HG02642 (cell line): ENCODE data around the gene B3GNT5.
A peak's percentile ranks its signal among the peaks of the same experiment; 100 is the strongest.
"Not testable (repeated sequence)": the region's sequence is repeated elsewhere in the genome, so short reads cannot be mapped to it uniquely, and the experiment has no call there.

Experiments used
- ATAC-seq: cut with Tn5 transposase; IDR thresholded peaks from one replicate; pipeline ENCODE4 v1.9.1; 2021; ENCODE audit warnings: mild to moderate bottlenecking; ENCODE audit not compliant: unreplicated experiment, poor library complexity

Gene B3GNT5

DNA sequence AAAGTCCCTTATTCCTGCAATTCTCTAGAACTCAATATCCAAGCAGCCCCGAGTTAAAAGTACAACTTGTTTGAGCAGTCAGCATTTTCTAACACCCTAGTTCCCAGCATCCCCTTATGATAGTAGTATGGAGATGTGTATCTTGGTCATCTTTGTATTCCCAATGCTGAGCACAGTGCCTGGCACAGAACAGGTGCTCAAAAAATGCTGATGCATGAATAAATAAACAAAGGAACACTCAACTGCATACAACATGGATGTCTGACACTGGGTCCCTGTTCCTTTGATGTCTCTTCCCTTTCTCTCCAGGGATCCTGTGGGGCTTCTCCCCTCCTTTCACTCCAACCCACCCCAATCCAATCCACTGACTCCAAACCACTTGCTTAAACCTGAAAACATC, 23.9 kb upstream of the B3GNT5 start:
- no peak for ATAC-seq

GRCh38 chr3:183230251-183230650, 22.8 kb upstream of the B3GNT5 start:
- not testable (repeated sequence) for ATAC-seq

GRCh38 chr3:183230826-183231225, 22.2 kb upstream of the B3GNT5 start:
- no peak for ATAC-seq

DNA sequence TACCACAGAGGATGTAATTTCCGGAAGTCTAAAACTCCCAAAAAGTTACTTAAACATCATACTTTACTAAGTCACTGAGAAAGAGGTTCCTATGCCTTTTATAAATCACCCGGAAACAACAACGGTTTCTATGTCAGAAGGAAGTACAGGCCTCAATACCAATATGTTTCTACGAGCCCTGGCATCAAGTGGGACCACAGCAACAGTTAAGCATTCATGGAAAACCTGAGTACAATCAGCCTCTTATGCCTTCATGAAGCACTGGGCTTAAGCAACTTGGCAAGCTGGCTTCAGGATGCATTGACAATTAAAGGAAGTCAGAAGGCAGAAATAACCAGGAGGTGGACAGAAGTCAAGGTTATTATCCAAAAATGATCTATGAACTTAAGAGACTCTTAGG, 19.1 kb upstream of the B3GNT5 start:
- no peak for ATAC-seq

GRCh38 chr3:183239046-183239445, 14.0 kb upstream of the B3GNT5 start:
- ATAC-seq = no peak

DNA sequence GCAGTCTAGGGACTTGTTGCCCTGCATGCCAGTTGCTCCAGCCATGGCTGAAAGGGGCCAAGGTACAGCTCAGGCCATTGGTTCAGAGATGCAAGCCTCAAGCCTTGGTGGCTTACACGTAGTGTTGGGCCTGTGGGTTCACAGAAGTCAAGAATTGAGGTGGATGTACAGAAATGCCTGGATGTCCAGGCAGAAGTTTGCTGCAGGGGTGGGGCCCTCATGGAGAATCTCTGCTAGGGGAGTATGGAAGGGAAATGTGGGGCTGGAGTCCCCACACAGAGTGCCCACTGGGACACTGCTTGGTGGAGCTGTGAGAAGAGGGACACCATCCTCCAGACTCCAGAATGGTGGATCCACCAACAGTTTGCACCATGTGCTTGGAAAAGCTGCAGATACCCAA, 10.6 kb upstream of the B3GNT5 start:
- ATAC-seq = no peak

DNA sequence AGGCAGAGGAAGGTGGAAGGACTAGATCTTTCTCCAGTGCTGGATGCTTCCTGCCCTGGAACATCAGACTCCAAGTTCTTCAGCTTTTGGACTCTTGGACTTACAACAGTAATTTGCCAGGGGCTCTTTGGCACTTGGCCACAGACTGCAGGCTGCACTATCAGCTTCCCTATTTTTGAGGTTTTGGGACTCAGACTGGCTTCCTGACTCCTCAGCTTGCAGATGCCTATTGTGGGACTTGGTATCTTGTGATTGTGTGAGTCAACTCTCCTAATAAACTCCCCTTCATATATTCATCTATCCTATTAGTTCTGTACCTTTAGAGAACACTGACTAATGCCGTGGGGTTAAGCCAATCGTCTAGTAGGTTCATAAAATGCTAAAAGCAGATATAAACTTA, 8.8 kb upstream of the B3GNT5 start:
- ATAC-seq = no peak

DNA sequence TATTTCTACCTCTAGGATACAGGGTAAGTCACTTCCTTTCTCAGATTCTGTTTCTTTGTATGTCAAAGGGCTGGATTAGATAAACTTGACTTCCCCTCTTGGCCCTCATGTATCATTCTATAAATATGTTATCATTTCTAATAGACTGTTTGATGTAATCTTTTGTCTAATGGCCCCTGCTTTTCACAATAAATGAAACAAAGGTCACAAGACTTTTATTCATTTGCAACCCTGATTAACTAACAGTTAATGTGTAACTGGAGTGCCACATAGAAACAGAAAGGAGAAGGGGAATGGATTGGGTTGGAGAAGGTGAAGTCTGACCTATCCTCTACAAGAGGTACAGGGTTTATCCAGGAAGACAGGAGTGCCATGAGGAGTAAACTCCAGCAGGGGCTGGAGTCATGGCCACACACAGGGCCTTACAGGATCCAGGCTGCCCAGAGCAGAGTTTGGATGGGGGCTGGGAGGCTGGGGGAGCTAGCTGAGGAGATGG, 8.0 kb upstream of the B3GNT5 start:
- ATAC-seq = no peak

GRCh38 chr3:183247011-183247589, 6.0 kb upstream of the B3GNT5 start:
- ATAC-seq = no peak

DNA sequence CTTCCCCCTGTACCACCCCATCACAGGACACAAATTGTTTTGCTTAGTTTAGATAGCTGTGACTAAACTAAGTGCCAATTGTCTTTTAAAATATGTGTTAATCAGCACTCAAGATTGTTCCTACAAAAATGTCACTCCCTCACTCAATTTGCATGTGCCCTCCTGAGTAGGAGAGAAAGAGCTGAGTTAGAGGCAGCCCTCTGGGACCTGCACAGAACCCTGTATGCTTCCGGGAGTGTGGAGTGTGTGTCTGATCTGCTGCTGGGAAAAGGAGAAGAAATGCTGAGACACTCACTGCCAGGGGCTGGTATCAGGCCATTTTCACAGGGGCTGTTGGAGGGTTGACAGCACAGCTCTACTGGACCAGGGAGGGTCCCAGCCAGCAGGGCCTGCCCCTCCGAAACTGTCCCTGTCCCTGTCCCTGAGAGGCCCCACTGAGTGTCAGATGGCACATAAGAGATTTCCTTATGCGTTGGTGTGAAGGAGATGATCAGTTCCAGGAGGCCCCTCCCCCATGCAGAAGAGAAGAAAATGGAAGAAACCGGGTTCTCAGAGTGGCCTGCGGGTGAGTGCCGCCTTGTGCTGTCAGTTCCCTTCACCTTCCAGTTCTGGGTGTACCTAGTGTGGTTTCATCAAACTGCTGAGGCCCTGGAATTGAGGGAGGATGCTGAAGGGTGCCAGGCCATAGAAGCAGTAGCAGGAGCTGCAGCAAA, 3.9 kb upstream of the B3GNT5 start:
- ATAC-seq = no peak

- no peak for ATAC-seq
These were observed 803 bp upstream of the B3GNT5 start for GRCh38 chr3:183252118-183252782.

DNA sequence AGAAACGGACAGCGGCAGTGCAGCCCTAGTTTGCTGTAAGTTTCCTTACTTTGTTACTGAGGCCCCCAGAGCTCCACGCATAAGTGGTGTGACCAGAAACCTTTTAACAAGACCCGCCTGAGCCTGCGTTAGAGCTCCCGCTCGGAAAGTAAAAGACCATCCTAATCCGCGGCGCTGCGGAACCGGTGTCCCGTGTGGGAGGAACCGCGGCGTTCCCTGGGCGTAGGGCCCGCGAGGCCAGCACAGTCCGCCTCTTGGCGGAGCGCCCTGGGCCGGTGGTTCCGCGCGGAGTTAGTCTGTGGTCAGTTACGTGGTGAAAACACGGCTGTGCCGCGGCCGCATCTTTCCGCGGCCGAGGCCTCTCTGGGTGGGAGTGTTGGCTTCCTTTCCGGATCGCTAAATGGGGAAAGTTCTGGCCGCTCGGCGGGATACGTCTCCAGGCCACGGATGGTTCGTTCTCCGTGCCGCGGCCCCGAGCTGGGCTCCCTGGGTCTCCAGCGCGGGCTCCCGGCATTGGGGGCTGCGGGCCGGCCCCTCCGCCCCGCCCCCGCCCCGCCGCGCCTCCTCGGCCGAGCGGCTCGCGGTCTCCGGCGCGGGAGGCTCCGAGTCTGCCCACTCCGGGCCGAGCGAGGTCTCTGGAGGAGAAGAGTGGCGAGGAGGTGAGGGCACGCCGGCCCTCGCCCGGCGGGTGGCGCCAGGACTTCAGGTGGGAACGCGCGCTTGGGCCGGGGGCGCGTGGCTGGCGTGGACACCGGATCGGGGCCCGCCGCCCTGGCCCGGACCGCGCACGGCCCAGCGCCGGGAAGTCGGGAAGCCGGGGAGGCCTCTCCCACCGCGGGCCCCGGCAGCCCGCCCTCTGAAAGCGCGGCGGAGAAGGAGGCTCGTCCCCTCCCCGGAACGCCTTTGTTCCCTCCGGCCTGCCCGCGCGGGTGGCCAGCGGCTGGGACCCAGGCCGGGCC, 754 bp downstream of the B3GNT5 start:
- ATAC-seq = peak; percentile 39

- peak; percentile 26 for ATAC-seq
These were observed 1.7 kb downstream of the B3GNT5 start for GRCh38 chr3:183254487-183255347.

DNA sequence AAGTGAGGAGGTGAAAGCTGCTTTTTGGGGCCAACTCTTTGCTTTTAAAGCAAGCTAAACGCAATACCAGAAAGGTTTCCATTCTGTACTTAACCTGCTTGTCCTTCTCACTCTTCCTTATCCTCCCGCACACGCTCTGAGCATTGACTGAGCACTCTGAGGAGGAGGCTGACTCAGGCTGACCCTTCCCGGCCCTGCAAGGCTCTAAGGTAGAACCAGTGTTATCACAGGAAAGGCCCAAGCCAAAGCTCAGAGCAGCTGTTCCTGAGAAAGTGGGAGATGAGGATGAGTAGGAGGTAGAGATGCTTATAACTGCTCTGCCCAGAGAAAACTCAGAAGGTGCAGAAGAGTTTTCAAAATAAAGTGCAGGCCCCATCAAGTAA, 2.3 kb downstream of the B3GNT5 start:
- ATAC-seq = no peak

GRCh38 chr3:183259087-183259486, 6.0 kb downstream of the B3GNT5 start:
- no peak for ATAC-seq

DNA sequence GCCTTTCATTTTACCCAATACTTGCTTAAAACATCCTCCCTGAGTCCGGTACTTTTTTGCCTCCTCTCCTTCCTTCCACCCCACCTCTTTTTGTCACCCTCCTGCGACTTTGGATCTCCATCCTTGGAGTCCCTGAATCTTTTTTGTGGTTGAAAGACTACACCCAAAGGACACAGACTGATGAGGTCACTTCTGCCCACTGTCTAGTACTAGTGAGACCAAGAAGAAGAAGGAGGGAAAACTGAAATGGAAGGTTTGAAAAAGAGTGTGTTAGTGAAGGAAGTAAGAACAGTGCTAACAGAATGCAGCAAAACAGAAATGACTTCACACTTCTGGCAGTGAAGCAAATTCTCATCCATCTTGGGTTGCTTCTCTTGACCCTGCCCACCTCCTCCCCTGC, 6.6 kb downstream of the B3GNT5 start:
- no peak for ATAC-seq

DNA sequence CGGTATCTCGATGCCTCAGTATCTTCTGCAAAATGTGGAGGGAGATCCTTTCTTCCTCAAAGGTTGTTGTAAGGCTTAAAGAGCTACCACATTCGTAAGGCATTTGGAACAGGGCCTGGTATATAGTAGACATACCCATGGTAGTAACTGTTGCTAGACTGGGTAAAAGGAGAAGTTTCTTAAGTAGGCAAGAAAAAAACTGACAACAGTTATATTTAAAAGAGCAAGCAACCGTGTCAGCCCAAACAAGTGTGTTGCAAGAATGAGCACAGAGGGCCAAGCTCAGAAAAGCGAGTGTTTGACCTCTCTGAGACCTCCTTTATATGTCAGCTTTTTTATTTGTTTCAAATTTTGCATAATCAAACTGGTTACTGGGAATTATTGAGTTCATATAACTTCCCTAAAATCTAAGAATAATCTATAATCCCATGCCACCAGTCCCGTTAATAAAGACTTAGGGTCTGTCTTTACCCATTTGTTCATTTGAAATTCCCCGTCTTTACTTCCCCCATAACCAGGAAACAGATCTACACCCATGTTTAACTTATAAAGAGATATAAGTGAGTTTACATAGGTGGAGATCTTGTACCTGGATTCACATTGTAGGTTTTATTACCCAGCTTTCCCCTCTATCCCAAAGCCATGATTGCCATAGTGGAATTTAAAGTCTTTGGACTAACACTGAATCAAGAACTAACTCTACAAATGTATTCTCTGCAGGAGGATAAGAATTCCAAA, 7.3 kb downstream of the B3GNT5 start:
- no peak for ATAC-seq

GRCh38 chr3:183261151-183261724, 8.2 kb downstream of the B3GNT5 start:
- ATAC-seq = no peak
